GM11168 (cell line): Measurements from ENCODE around the gene RBM33.

ENCODE experiments used
- in situ Hi-C: fragments of 300-500 bp; cut with MboI; formaldehyde crosslinking; loops from one replicate; pipeline ENCODE4 v1.12.0; 2022; ENCODE audit warnings: low sequenced_read_pairs; ENCODE audit not compliant: unreplicated experiment

RBM33 gene

DNA sequence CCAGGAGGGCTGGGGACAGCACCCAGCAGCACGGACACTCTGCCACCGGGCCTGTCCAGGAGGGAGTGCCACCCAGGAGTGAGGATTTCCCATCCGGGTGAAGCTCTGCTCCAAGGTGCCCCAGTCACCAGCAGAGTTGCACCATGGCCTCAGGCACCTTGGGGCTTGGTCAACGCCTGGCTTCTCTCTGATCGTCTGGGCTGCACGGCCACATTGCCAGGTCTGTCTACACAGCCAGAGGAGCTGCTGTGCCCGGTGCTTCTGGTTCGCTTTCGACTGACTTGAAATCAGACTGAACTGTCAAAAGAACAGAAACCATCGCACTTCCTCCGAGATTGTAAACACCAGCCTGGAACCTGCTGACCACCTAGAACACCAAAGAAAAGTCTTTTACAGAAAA is 155.8 kb downstream of the RBM33 start:
- in situ Hi-C loops: loop anchor here (5.0 kb wide), 1 partner anchor 677 kb away; no protein-coding TSS in a partner anchor

DNA sequence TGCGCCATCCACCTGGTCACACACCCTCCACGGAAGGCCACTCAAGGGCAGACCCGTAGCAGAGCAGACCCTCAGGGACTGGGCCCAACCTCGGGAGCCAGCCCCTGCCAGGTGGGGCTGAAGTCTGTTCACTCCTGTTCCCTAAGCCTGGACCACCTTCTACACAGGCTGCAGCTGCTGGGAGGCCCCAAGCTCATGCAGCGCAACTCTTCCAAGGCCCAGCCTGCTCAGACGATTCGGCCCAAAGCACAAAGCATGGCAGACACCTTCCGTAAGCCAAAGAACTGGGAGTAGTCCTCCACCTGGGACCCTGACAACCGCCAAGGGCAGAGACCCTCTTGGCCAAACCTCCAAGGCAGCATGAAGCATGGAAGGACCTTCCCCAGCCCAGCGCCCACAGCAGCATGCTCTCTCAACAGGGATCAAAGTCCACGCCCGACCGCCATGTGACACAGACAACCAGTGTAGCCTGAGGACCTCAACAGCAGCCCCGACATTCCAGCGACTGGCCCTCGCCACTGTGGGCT is 156.3 kb downstream of the RBM33 start:
- in situ Hi-C loops: loop anchor here (5.0 kb wide), 1 partner anchor 676 kb away; no protein-coding TSS in a partner anchor

DNA sequence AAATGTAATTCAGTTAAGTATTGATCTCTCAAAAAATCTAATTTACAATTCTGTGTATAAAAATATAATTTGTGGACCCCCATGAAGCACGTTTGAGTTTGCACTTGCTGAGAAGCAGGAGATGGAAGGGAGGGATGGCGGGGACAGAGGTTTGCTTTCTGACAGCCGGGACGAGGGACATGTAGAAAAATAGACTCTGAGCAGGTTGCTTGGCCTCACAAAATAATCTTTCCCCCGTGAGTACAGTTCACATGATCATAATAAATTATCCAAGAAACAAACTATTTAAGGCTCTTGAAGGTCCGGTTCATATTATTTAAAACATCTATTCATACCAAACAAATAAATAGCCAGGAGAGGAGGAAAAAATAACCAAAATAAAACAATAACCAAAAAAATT is 157.8 kb downstream of the RBM33 start:
- in situ Hi-C loops: loop anchor here (5.0 kb wide), 1 partner anchor 675 kb away; no protein-coding TSS in a partner anchor

DNA sequence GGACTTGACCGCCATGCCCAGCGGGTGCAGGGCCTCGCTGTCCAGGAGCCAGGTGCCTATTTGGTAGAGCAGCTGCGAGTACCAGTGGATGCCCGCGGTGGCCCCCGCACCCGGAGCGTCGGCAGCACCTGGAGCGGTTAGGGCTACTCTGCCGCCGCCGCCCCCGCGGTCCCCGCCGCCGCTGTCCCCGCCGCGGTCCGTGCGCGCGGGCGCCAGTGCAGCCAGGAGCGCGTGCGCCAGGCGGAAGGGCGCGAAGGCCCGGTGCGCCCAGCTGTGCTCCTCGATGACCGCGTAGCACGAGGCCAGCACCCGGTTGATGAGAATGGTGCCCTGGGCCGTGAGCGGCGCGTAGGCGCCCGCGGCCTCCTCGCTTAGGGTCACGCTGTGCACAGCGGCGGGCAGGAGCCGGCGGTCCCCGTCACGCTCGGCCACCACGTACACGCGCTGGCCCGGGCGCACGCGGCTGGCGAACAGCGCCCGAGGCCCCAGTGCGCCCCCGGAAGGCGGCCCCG is 158.5 kb downstream of the RBM33 start:
- in situ Hi-C loops: loop anchor here (5.0 kb wide), 1 partner anchor 674 kb away; no protein-coding TSS in a partner anchor

DNA sequence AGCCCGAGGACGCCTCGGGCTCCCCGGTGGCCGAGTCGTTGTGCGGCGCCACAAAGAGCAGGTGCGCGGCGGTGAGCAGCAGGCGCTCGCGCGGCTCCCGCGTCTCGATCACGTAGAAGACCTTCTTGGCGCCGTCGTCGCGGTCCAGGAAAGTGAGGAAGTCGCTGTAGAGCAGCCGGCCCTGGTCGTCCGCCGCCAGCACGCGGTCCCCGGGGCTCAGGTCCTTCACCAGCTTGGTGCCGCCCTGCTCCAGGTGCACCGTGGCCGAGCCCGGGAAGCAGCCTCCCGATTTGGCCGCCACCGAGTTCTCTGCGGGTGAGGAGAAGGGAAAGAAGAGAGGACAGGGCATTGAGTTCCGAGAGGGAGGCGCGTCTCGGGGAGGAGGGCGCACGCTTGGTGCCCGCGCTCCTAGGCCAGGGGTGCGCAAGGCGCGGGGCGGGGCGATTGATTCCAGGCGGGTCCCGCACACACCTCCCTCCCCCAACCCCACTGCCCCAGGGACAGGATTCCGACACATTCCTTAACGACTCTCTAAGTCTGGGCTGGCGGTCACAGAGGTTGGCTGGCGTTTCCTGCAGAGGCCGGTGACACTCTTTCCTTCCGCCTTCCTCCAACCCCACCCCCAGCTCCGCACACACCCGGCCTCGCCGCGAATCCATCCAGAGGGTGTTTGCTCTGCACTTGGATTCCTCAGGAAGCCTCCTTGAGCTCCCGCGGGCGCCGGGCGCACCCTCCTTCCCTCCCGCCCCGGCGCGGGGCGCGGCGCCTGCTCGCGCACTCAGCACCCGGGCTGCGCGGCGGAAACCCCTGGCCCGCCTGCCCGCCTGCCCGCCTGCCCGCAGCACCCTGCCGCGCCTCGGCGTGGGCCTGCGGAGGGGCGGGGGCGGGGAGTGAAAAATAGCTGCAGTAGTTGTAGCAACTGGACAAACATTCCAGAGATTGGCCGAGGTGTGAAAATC is 159.2 kb downstream of the RBM33 start:
- in situ Hi-C loops: loop anchor here (5.0 kb wide), 1 partner anchor 674 kb away; no protein-coding TSS in a partner anchor

DNA sequence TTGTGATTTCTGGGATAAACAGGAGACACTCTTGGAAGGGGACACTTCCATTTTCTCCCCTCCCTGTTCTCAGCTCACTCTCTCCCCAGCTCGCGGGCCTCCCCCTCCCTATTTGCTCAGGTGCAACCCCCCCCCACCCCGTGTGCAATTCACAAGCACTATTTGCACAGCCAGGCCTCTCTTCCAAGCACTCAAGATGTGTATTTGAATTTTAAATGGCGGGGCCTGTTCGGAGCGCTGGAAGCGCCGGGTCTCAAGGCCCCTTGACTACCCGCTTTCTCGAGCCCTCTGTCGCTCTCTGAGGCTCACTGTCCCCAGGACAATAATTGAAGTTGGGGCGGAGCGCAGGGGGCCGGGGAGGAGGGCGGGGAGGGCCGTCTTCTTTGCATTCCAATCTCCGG is 160.0 kb downstream of the RBM33 start:
- in situ Hi-C loops: loop anchor here (5.0 kb wide), 1 partner anchor 673 kb away; no protein-coding TSS in a partner anchor

DNA sequence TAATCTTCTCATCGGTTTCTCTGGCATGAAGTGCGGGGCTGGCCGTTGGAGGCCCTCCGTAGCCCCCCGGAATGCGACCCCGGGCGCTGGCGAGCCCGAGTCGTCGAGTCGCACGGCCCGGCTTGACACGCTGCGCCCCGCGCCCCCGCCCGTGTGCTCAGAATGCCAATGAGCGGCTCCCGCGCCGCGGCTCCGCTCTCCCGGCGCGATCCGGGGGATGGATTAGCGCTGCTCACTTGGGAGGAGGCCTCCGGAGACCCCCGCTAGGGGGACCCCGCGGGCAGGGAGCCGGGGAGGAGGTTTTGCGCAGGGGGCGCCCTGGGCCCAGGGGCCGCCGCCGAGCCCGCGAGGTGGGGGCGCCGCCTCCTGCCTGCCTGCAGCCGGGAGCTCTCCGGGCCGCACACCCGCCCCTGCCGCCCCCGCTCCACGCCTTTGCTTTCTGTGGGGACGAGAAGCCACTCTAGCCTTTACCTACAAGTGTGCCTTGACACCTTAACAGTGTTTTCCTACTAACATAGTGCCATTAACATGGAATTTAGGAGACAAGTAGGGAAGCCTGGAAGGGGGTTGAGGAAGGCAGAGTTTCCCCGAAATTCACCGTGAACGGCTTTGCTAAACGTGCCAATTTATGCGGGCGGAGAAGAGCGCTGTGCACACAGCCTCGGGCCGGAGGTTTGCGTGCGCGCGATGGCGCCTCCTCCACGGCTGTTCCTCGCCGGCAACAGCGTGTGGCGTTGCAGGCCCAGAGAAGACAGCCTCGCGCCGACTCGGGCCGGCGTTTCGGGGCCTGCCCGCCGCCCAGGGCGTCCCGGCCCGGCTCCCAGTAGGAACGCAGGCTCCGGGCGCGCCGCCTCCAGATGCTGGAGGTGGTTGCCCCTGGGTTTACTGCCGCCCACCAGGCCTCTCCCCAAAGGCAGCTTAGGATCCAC is 160.7 kb downstream of the RBM33 start:
- in situ Hi-C loops: loop anchor here (5.0 kb wide), 1 partner anchor 672 kb away; no protein-coding TSS in a partner anchor

DNA sequence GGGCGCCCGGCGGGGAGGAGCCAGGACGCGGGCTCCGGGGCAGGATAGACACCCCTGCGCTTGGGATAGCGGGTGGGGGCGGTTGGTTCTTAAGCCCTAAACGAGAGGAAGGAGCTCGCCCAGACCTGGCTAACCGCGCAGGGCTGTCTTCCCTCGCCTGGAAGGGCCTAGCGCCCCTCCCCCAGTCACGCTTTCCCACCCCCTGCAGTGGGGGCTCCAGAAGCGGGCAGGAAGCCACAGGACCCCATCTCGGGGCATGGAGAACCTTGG is 161.3 kb downstream of the RBM33 start:
- in situ Hi-C loops: no loop called here

DNA sequence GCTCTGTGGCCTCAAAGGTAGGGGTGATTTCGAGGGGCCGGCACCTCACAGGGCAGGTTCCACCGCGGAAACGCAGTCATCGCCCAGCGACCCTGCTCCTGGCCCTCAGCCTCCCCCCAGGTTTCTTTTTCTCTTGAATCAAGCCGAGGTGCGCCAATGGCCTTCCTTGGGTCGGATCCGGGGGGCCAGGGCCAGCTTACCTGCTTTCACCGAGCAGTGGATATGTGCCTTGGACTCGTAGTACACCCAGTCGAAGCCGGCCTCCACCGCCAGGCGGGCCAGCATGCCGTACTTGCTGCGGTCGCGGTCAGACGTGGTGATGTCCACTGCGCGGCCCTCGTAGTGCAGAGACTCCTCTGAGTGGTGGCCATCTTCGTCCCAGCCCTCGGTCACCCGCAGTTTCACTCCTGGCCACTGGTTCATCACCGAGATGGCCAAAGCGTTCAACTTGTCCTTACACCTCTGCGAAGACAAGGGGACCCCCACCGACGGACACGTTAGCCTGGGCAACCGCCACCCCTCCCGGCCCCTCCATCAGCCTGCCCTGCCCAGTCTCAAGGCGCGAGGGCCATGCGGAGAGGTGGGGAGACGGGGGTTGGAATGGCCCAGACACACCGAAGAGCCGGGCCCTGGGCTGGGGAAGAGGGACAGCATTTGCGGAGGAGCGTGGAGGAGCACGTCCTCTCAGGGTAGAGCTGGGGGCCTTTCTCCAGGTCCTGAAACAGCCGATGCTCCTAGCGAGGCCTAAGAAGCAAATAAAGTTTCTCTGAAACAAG is 161.8 kb downstream of the RBM33 start:
- in situ Hi-C loops: no loop called here

DNA sequence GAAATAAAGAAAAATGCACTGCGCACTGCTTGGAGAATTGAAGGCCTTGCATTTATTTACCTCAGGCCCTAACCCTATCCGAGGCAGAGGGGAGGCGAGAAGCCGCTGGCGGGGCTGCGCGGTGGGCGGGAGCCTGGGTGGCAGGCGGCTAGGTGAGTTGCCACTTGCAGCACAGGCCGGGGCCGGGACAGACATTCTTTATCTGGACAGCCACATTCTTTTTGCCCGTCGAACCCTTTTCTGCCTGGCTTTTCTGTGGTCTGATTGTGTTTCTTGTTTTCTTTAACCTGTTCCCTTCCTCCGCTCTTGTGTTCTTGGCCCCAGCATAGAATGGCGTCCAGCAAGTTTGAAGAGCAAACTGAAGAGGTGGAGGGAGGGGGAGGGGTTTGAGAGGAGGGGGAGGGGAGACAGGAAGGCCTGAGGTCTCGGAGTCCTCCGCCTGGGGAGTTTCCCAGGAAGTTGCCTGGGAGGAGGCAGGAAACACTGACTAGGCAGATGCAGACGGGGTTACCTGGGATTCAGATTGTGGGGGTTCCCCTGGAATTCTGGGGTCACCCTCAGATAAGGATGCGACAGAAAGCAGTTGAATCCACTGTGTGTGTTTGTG is 162.7 kb downstream of the RBM33 start:
- in situ Hi-C loops: no loop called here

DNA sequence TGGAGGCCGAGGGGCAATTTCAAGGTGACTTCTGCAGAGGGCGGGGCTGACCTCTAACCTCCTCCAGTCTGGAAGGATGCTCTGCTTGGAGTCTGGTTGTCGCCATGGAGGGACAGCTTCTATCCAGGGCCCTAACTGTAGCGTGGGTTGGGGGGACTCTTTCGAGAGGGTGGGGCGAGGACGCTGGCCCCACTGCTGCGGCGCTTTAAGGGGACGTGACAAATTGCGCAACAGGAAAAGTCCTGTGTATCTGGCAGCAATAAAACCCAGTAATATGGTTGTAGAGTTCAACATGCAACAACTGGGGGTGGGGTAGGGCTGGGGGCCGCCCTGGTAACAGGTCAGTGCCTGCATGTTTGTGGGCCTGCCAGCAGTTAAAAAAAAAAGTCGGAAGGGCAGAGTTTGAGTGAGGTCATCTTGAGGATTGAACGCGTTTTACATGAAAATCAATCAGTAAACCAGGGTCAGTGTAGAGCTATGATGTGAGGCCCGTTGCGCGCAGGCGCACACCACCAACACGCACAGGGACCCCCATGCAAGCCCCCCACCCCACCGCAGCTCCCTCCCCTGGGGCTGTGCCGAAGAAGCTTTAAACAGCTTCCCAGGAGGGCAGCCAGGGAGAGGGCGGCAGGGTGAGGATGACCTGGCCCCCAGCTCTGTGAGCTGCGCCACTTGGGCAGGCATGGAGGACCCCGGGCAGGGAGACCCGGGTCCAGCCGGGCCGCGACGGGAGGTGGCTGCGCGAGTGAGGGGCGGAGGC is 163.5 kb downstream of the RBM33 start:
- in situ Hi-C loops: no loop called here

DNA sequence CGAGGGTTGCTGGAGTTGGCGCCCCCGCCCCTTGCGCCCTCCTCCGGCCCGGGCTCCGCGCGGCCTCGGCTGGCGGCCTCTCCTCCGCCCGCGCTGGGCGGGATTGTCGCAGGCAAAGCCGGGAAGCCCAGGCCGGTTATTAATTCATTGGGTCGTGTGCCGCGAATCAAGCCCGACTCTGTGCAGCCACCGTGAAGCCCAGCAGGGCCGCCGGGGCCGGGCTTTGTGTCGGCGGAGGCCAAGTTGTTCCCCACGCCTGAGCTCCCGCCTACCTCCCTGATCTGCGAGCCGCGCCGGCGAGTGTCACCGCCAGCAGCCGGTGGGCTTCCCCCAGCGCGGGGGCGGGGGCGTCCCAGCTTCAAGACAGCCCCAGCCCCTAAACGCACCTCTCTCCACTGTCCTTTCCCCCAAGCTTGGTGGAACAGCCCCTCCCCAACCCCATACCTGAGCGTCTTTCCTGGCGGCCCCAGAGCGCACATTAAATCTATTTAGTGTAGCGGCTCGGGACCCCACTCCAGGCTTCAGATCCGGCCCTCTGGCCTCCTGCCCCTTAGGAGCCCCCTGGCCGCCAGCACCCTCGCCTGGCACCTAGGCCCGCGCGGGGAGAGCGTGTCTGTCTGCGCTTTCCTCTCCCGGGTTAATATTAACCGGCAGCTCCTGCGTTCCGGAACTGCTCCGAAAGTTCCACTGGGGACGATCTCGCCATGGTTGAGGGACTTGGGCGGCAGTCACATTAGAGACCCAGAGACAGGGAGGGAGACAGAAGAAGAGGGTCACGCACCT is 164.3 kb downstream of the RBM33 start:
- in situ Hi-C loops: no loop called here

DNA sequence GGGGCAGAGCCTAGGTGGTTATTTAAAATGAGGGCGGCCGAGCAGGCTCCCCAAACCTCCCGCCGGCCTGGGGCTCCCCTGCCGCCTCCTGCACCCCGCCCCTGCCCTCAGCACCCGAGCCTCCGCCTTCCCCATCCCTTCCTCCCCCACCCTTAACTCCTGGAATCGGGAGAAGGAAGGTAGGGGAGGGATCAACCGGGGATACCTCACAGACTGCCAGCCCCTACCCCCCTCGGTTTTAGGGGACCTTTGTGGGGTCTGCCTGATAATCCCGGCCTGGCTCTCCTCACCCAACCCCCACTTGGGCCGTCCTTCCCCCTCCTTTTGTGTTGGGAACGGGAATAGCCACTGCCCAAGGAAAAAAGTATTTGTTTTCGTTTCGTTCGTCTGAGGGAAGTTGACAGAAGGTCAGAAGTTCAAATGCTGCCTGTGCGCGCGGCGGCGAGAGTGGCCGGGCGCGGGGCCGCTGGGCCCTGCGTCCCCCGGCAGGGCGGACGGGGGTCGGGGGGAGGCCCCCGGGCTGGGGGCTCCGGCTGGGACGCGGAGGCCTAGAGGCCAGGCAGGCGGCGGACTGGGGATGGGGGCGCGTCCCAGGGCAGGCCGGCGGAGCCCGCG is 165.0 kb downstream of the RBM33 start:
- in situ Hi-C loops: no loop called here

DNA sequence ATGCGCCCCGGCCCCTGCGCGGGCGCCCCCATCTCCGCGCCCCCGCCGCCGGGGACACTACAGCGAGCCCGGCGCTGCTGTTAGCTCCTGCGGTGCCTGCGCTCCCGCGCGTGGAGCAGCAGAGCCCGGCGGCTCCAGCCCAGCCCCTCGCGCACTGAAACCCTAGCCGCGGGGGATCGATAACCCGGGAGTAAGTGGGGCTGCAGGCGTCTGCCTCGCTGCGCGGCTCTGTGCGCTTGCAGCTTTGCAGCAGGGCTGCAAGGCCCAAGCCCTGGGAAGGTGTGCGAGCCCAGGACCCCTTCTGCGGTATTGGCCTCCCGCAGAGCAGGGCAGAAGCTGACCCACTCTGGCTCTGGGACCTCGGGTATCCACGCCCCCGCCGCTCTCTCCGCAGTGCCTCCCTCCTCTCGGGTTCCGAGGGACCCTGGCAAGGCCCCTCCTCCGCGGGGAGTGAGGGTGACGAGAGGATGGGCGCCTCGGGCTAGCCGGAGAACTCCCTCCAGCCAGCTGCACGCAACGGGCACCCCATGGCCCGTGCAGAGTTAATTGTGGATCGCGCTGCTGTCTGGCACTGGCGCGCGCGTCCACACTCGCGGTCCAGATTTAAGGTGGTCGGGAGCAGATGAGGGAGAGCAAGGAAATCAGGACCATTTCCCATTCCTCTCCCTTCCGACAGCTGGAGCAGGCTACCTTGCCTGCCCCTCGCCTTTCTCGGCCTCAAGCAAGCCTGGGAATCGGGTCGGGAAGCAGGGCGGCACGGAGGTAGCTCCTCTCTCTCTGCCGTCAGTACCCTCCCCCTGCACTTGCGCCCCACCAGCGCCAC is 165.7 kb downstream of the RBM33 start:
- in situ Hi-C loops: no loop called here

DNA sequence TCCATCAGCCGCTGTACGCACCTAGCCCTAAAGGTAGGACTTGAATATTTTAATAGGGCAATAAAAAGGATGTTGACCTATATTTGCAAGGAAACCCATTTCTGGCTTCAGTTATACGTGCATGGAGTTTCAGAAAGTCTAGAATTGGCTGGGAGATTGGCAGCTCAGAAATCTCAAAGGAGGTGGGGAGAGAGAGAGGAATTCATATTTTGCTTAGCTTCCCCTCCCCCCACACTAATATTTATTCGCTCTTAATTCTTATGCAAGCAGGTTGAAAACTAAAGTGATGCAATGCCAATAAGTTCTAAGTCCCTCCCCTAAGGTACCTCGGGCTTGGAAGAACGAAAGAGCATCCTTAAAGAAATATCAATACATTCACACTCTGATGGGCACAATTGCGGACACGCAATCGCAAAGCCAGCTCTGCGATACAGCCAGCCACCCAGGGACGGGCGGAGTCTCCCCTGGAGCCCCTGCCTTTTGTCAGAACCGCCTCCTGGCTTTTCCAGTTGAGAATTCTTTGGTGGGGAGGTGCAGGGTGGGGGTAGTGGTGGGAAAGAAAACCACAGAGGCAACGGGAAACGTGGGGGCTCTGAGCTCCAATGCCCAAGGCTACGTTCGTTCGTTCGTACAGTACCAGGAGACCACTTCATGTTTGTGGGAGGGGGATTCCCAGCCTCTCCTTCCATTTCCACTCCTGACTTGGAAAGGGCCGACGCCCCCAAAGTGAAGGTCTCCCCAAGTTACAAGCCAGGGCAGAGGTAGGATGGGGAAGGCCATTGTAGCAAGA is 166.5 kb downstream of the RBM33 start:
- in situ Hi-C loops: no loop called here

DNA sequence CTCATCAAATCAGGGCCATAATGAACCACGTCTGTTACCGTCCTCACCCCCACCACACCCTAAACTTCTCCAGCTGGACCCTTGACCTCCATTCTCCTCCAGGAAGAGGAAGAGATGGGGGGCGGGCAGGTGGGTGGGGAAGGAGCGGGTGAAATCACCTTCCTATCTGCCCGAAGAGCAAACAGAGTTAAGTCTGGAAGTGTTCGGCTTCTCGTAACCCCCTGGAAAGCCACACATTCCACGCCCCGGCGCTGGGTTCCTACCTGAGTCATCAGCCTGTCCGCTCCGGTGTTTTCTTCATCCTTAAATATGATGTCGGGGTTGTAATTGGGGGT is 167.1 kb downstream of the RBM33 start:
- in situ Hi-C loops: no loop called here
